Activated CD8-positive, alpha-beta T cell treated with anti-CD3 and anti-CD28 coated beads, Interleukin-2, amount 10 ng/mL, durations not matched to agents 7 days and 5 days (primary cell): Measurements from ENCODE around the gene DUSP7. TPM values are rescaled to one million over a fixed set of nuclear protein-coding genes. Genes with fewer than 3 reads are reported as not detected.

Experiments
- ATAC-seq: fragments of 150-1000 bp; cut with Tn5 transposase; one replicate; pipeline ENCODE4 v1.10.0; 2021; ENCODE audit warnings: moderate library complexity
- CTCF ChIA-PET: fragments of 350-600 bp; sonication (Branson Sonifier 250); formaldehyde crosslinking; loops from one replicate; lab custom pipeline; 2021; ENCODE audit warnings: antibody characterized with exemption; lab: Charles Lee
- POLR2A ChIA-PET: fragments of 350-600 bp; sonication (Branson Sonifier 250); formaldehyde crosslinking; loops from one replicate; lab custom pipeline; 2021; ENCODE audit warnings: antibody characterized with exemption; lab: Charles Lee
- DNase-seq: peaks from one replicate; pipeline ENCODE4 v3.0.0-alpha.2; 2020
- H3K27ac Mint-ChIP-seq: one replicate; pipeline ENCODE4 v1.8.0; 2021; ENCODE audit warnings: mild to moderate bottlenecking, mixed read lengths
- H3K27me3 Mint-ChIP-seq: one replicate; pipeline ENCODE4 v1.8.0; 2021; ENCODE audit warnings: low read depth, mixed read lengths
- H3K36me3 Mint-ChIP-seq: one replicate; pipeline ENCODE4 v1.8.0; 2021; ENCODE audit warnings: low read depth, mixed read lengths
- H3K4me1 Mint-ChIP-seq: one replicate; pipeline ENCODE4 v1.8.0; 2021; ENCODE audit warnings: low read depth, mixed read lengths
- H3K4me3 Mint-ChIP-seq: one replicate; pipeline ENCODE4 v1.8.0; 2021; ENCODE audit warnings: mild to moderate bottlenecking, mixed read lengths
- H3K9me3 Mint-ChIP-seq: one replicate; pipeline ENCODE4 v1.8.0; 2022; ENCODE audit warnings: mixed read lengths; ENCODE audit not compliant: insufficient read depth
- total RNA-seq, 2 experiments: library from RNA; stranded (reverse); gene quantifications; one replicate each; pipeline ENCODE4 v1.2.3, GENCODE V29; 2021

DUSP7 gene
- total RNA-seq, 2 experiments from 2014 or later: 37.4 to 39.1 TPM

DNA sequence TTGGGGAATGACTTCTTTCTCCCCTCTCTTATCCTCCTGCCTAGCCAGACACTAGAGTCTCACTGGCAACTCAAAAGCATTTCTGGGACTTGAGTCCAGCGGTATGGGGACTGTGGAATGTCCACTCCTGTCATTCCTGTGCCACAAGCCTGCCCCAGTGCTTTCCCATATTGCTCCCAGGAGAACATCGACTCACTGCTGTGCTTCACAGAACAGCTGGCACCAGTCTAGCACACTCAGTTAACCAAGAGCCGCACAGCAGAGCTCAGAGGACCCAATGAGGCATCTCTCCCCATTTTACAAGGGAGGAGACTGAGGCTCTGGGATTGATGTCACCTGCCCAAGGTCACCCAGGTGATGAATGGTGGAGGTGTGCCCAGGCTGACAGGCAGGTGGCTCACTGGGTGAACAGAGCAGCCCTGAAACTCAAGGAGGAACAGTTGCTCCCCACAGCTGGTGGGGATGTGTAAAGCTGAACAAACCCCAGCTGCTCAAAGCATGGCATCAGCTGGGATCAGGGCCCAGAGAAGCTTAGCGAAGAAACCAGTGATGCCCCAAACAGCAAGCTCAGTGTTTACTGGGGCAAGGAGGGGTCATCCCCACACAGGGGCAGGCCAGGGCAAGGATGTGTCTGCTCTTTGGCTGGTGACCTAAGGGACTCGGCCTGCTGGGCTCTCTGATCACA, 35.4 kb upstream of the DUSP7 start:
- ATAC-seq: no peak
- H3K27ac Mint-ChIP-seq: no peak overlapping the region
- ChIA-PET CTCF (interaction anchor here (0.9 kb wide), 1 partner anchor 91 kb away, joined by 3 read pairs; no protein-coding TSS in a partner anchor), POLR2A (no interaction called here)
- no peaks in the 10 kb centered on the region for H3K9me3 Mint-ChIP-seq
- DNase-seq: no peak
- H3K4me3 Mint-ChIP-seq: no peak overlapping the region
- no peaks in the 10 kb centered on the region for H3K27me3 Mint-ChIP-seq
- H3K36me3 Mint-ChIP-seq: peaks cover 17% of the 10 kb centered on the region
- peaks cover 22% of the 10 kb centered on the region for H3K4me1 Mint-ChIP-seq

DNA sequence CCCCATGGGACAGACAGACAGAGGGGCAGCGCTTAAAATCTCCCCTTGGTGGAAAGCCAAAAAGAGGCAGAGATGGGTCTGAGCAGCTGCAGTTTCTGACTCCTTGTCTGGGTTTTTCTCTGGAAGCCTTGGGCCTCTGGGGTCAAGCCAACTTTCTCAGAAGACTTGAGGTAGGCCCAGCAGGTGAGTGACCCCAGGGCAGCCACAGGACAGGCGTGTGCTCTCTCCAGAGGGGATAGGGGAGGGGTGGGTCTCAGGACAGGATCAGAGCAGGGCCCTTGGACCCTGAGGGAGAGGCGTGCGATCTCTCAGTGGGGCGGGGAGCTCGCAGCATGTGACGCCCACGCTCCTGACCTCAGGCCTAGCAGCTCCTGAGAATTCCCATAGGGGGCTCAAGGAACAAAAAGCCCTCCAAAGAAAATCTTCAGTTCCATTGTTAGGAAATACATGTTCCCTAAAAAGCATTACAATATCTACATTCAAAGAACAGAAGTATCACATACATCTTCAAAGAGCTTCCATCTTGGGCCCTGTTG, 34.6 kb upstream of the DUSP7 start:
- ChIA-PET CTCF (no interaction called here), POLR2A (no interaction called here)
- no peaks in the 10 kb centered on the region for H3K9me3 Mint-ChIP-seq
- H3K36me3 Mint-ChIP-seq: peaks cover 20% of the 10 kb centered on the region
- H3K4me3 Mint-ChIP-seq: no peak overlapping the region
- DNase-seq (no peak), ATAC-seq (no peak)
- peaks cover 30% of the 10 kb centered on the region for H3K4me1 Mint-ChIP-seq
- H3K27ac Mint-ChIP-seq: no peak overlapping the region
- H3K27me3 Mint-ChIP-seq: no peaks in the 10 kb centered on the region

GRCh38 chr3:52090131-52090932, 34.0 kb upstream of the DUSP7 start:
- Mint-ChIP-seq H3K4me1 (peaks cover 36% of the 10 kb centered on the region), H3K27me3 (no peaks in the 10 kb centered on the region), H3K27ac (no peak overlapping the region), H3K4me3 (no peak overlapping the region), H3K9me3 (no peaks in the 10 kb centered on the region), H3K36me3 (peaks cover 18% of the 10 kb centered on the region)
- ChIA-PET CTCF (no interaction called here), POLR2A (no interaction called here)
- ATAC-seq: no peak
- no peak for DNase-seq

DNA sequence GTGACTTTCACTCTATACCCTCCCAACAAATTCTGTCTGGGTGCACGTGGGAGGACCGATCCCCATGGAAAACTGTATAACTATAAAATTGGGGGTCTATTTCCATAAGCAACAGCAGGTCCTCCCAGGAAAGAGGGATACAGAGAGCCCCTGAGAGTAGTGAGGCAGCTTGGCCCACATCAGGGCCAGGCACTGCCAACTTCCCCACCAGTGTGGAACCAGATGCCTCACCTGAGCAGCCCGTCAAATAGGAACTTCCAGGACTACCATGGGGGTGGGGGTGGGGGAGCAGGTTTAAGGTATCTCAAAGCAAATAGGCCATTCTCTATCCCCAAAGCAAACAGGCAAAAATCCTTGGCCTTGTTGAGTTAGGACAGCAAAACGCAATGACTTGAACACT, 33.3 kb upstream of the DUSP7 start:
- peaks cover 43% of the 10 kb centered on the region for H3K4me1 Mint-ChIP-seq
- H3K9me3 Mint-ChIP-seq: no peaks in the 10 kb centered on the region
- no peak overlapping the region for H3K27ac Mint-ChIP-seq
- ATAC-seq: no peak
- DNase-seq: no peak
- H3K27me3 Mint-ChIP-seq: no peaks in the 10 kb centered on the region
- ChIA-PET CTCF (no interaction called here), POLR2A (no interaction called here)
- H3K4me3 Mint-ChIP-seq: no peak overlapping the region
- H3K36me3 Mint-ChIP-seq: peaks cover 19% of the 10 kb centered on the region

DNA sequence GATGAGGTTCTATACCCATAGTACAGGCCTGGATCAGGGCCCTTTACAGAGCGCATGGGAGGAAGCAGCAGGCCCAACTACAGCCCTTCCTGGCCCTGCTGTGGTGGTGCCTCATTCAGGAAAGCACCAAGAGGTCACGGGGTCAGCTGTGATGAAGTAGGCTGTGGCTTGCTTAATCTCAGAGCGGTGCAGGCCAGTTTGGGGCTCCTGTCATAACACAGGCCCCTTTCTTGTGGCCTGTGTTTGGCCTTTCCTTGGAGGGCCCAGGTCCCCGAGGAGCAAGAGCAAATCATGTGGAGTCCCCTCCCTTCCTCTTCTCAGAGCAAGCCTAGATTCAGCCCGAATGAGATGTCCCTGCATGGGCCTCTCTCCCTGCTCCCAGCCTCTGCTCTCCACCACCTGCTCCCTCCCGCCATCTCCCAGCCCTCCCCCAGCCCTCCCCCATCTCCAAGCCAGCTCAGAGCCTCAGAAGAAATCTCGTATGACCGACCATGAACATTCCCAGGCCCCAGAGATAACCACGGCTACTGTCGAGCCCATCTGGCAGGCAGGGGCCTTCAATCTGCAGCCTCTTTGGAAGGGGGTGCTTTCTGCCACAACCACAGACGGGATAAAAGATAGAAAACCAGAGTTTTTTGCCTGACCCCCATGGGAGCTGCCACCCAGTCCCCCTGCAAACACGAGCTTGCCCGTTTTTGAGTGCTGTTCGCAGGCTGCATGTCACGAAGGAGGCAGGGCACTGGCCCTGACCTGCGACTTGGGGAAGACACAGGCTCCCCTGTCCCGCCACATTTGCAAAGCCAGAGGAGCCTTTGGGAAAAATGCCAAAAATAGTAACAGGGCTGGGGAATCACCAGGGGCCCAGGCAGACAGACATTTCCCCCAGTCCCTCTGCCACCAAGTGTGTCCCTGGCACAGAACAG, 32.3 kb upstream of the DUSP7 start:
- H3K27ac Mint-ChIP-seq: peak overlapping the region; percentile 46
- H3K36me3 Mint-ChIP-seq: peaks cover 16% of the 10 kb centered on the region
- DNase-seq (no peak), ATAC-seq (no peak)
- H3K27me3 Mint-ChIP-seq: no peaks in the 10 kb centered on the region
- H3K9me3 Mint-ChIP-seq: no peaks in the 10 kb centered on the region
- POLR2A ChIA-PET: no interaction called here
- CTCF ChIA-PET: no interaction called here
- peaks cover 44% of the 10 kb centered on the region for H3K4me1 Mint-ChIP-seq
- H3K4me3 Mint-ChIP-seq: no peak overlapping the region

DNA sequence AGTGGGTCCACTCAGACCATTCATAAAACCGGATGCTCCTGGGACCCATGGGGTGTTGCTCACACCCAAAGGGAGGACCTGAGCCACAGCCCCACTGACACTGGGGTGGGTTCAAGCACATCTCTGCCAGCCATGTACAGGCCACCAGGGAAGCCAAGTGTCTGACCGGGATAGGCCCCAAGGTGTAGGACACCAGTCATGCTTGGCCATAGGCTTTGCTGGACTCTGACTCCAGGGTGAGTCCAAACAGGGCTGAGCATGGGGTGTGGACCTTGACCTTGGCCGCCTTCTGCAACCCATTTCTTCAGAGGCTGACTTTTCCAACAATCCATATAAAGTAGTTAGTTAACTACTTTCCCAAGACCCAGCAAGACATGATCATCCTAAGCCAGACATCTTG, 31.4 kb upstream of the DUSP7 start:
- H3K27me3 Mint-ChIP-seq: no peaks in the 10 kb centered on the region
- DNase-seq (no peak), ATAC-seq (no peak)
- POLR2A ChIA-PET: interaction anchor here (1.2 kb wide), 1 partner anchor 67 kb away, joined by 3 read pairs; the partner anchor contains the start of gene POC1A
- peak overlapping the region; percentile 67 for H3K27ac Mint-ChIP-seq
- H3K4me1 Mint-ChIP-seq: peaks cover 44% of the 10 kb centered on the region
- H3K4me3 Mint-ChIP-seq: no peak overlapping the region
- CTCF ChIA-PET: interaction anchor here (1.0 to 4.5 kb wide), 3 partner anchors 34 to 86 kb away, joined by 3 to 25 read pairs (median 6); no protein-coding TSS in a partner anchor
- no peaks in the 10 kb centered on the region for H3K9me3 Mint-ChIP-seq
- peaks cover 13% of the 10 kb centered on the region for H3K36me3 Mint-ChIP-seq

DNA sequence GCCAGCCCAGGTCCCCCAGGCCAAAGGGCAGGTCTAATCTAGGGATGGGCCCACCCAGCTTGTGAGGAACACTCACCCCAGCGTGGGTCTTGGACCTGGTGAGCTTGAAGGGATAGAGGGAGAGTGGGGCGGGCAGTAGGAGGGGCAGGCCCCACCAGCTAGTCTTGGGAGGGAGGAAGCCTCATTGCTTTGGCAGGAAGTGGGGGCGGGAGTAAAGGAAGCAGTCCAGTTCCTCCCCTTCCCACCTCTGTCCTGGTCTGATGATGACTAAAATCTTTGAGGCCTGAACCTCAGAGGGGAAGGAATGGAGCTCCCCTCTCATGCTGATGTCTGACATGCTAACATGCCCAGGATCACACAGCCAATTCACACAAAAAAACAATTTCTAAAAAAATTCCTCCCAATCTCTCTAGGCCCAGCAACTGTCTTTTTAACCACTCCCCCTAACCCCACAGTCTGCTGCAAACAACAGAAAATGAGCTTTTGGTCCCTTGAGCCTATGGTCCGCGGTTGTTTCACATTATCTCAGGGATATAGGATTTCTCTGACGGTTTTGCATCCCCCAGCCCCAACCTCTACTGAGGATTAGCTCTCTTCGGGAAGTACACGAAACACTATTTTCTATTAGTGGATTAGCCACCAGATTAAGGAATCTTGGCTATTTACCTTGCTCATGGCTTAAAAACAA, 30.7 kb upstream of the DUSP7 start:
- Mint-ChIP-seq H3K9me3 (no peaks in the 10 kb centered on the region), H3K36me3 (peaks cover 13% of the 10 kb centered on the region), H3K4me1 (peaks cover 44% of the 10 kb centered on the region), H3K27ac (peak overlapping the region; percentile 84), H3K27me3 (no peaks in the 10 kb centered on the region), H3K4me3 (no peak overlapping the region)
- DNase-seq (peak; percentile 27), ATAC-seq (peak; percentile 13)
- ChIA-PET CTCF (interaction anchor here (1.0 to 4.5 kb wide), 4 partner anchors 31 to 85 kb away, joined by 3 to 25 read pairs (median 6); partner anchors contain the start of gene DUSP7), POLR2A (interaction anchor here (0.5 to 1.2 kb wide), 2 partner anchors 67 to 949 kb away, joined by 3 read pairs; partner anchors contain the start of gene POC1A)

DNA sequence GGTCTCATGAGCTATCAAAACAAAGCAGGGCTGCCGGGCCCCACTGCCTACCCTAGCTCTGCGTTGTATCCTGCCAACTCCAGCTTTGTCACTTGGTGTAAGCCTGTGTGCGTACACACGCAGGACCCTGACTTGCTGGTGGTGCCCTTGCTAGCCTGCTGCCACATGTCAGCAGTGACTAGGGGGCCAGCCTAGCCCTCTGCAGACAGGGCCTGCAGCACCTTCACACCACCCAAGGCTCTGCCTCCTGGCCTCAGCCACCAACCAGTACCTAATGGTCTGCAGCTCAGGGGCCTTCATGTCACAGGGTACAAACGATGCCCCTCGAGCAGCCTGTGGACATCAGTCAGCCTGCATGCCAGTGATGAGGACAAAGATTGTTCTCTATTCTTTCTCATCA, 30.1 kb upstream of the DUSP7 start:
- H3K36me3 Mint-ChIP-seq: peaks cover 13% of the 10 kb centered on the region
- H3K4me1 Mint-ChIP-seq: peaks cover 44% of the 10 kb centered on the region
- no peaks in the 10 kb centered on the region for H3K9me3 Mint-ChIP-seq
- ATAC-seq (peak; percentile 35), DNase-seq (no peak)
- H3K4me3 Mint-ChIP-seq: no peak overlapping the region
- ChIA-PET POLR2A (interaction anchor here (0.5 to 1.2 kb wide), 3 partner anchors 15 to 949 kb away, joined by 3 read pairs; partner anchors contain the start of gene POC1A), CTCF (interaction anchor here (0.7 to 4.5 kb wide), 3 partner anchors 30 to 132 kb away, joined by 3 to 25 read pairs (median 6); partner anchors contain the start of gene DUSP7)
- H3K27me3 Mint-ChIP-seq: no peaks in the 10 kb centered on the region
- H3K27ac Mint-ChIP-seq: peak overlapping the region; percentile 84

DNA sequence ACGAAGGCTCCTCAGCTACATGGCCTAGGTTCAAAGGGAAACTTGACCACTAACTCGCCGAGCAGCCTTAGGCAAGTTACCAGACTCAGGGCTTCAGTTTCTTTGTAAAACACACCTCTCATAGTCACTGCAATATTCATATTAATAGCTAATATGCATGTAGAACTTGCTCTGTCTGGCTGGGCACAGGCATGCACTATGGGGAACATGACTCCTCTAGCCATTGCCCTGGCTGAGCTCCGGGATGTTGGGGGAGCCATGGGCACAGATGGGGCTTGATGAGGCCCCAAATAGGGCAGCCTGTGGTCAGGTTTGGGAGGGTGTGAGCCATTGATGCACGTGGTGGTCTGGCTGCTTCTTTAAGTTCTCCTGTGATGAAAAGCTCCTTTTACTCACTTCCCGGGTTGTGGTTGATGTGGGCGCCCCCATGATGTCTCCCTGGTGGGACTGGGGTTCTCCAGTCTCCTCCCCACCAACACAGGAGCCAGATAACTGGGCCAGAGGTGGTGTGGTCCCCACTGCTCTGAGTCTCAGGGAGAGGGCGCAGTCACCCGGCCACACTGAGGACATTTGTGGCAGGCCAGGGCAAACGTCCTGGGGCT, 29.4 kb upstream of the DUSP7 start:
- DNase-seq: peak; percentile 51
- Mint-ChIP-seq H3K27ac (peak overlapping the region; percentile 84), H3K4me1 (peaks cover 44% of the 10 kb centered on the region), H3K27me3 (no peaks in the 10 kb centered on the region), H3K36me3 (peaks cover 13% of the 10 kb centered on the region), H3K4me3 (no peak overlapping the region), H3K9me3 (no peaks in the 10 kb centered on the region)
- CTCF ChIA-PET: interaction anchor here (0.7 to 4.5 kb wide), 5 partner anchors 16 to 132 kb away, joined by 3 to 25 read pairs (median 4); partner anchors contain the start of gene DUSP7
- peak; percentile 52 for ATAC-seq
- POLR2A ChIA-PET: interaction anchor here (1.0 kb wide), 1 partner anchor 16 kb away, joined by 3 read pairs; no protein-coding TSS in a partner anchor
